Keratinocyte (primary cell): ENCODE results near the gene SEL1L3.

Experiments
- CTCF ChIP-seq, 3 experiments: IDR thresholded peaks in 1 of 3; conservative IDR thresholded peaks in 1 of 3; optimal IDR thresholded peaks in 1 of 3; 2 replicates in 2 of 3; 3 replicates in 1 of 3; pipeline versions ENCODE3 to v1.5.1; 2011; ENCODE audit warnings: low read length in 3 of 3, mild to moderate bottlenecking in 3 of 3, moderate library complexity in 2 of 3, control low read depth in 1 of 3, inconsistent platforms in 1 of 3; ENCODE audit not compliant: insufficient read depth in 2 of 3; ENCODE audit errors: extremely low read depth in 1 of 3
- EZH2 ChIP-seq: IDR thresholded peaks from one replicate; pipeline ENCODE4 v1.6.1; 2012; ENCODE audit warnings: inconsistent platforms, mild to moderate bottlenecking, low read length, moderate library complexity

GRCh38 chr4:25809996-25810395 lies 52.8 kb downstream of the SEL1L3 start:
- no peak for TF ChIP-seq EZH2
- no peak for TF ChIP-seq CTCF (optimal IDR thresholded peaks at IDR 0.05 in 1 of 3, IDR thresholded peaks at IDR 0.05 in 1 of 3, conservative IDR thresholded peaks at IDR 0.05 in 1 of 3; ENCODE audit: extremely low read depth in 1 of 3, insufficient read depth in 2 of 3, low read length in 3 of 3)
